ENCODE results near the gene MBD2.

The MBD2 gene

DNA sequence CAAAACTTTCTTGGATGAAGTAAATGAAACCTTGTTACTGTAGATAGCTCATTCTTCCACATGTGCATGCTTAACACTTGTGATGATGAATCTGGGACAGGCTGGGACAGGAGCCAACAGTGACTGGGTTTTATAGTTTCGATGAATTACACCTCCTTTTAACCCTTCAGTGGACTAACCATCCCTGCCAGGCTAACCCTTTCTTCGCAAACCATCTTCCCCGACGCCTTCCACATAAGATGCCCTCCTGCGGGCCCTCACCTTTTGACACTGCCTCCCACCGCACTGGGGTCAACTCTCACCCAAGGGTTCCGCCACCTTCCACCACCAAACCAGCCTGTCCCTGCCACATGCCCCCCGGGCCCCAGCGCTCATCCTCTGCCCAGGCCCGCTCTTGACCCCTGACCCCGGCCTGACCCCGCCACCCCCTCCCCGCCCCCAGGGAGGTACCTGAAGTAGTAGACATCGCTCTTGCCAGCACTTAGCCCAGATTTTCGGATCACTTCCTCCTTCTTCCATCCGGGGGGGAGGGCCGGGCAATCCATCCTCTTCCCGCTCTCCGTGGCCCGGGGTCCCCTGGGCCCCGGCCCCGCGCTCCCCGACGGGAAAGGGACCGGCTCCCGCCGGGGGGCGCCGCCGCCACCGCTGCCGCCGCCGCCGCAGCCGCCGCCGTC, 764 bp downstream of the MBD2 start (continued):
- TF ChIP-seq ZNF362 (tag by site-specific recombination; IDR thresholded peaks at IDR 0.05), result no peak
- TF ChIP-seq ZFP3 (tag by site-specific recombination; IDR thresholded peaks at IDR 0.05; ENCODE audit: low read depth), result 0 out of 2 replicates have a peak, but pooled peaks have one; percentile 21
- 0 out of 2 replicates have a peak, but pooled peaks have one; percentile 44 for TF ChIP-seq ZNF639 (tag by site-specific recombination; IDR thresholded peaks at IDR 0.05)
- TF ChIP-seq KLF16 (tag by site-specific recombination; IDR thresholded peaks at IDR 0.05), result peak; percentile 80
- peak; percentile 90 for TF ChIP-seq HIC1 (tag by site-specific recombination; IDR thresholded peaks at IDR 0.05)
- TF ChIP-seq ZNF324 (tag by site-specific recombination; IDR thresholded peaks at IDR 0.05), result peak; percentile 39; the same call in 1 of the 2 replicates
- TF ChIP-seq, protein P1, sequence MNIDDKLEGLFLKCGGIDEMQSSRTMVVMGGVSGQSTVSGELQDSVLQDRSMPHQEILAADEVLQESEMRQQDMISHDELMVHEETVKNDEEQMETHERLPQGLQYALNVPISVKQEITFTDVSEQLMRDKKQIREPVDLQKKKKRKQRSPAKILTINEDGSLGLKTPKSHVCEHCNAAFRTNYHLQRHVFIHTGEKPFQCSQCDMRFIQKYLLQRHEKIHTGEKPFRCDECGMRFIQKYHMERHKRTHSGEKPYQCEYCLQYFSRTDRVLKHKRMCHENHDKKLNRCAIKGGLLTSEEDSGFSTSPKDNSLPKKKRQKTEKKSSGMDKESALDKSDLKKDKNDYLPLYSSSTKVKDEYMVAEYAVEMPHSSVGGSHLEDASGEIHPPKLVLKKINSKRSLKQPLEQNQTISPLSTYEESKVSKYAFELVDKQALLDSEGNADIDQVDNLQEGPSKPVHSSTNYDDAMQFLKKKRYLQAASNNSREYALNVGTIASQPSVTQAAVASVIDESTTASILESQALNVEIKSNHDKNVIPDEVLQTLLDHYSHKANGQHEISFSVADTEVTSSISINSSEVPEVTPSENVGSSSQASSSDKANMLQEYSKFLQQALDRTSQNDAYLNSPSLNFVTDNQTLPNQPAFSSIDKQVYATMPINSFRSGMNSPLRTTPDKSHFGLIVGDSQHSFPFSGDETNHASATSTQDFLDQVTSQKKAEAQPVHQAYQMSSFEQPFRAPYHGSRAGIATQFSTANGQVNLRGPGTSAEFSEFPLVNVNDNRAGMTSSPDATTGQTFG (tag by site-specific recombination; IDR thresholded peaks at IDR 0.05; ENCODE audit: borderline replicate concordance), result no peak
- 0 out of 2 replicates have a peak, but pooled peaks have one; percentile 22 for TF ChIP-seq KLF1 (tag by site-specific recombination; IDR thresholded peaks at IDR 0.05)
- TF ChIP-seq, protein P2, sequence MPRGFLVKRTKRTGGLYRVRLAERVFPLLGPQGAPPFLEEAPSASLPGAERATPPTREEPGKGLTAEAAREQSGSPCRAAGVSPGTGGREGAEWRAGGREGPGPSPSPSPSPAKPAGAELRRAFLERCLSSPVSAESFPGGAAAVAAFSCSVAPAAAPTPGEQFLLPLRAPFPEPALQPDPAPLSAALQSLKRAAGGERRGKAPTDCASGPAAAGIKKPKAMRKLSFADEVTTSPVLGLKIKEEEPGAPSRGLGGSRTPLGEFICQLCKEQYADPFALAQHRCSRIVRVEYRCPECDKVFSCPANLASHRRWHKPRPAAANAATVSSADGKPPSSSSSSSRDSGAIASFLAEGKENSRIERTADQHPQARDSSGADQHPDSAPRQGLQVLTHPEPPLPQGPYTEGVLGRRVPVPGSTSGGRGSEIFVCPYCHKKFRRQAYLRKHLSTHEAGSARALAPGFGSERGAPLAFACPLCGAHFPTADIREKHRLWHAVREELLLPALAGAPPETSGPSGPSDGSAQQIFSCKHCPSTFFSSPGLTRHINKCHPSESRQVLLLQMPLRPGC (tag by site-specific recombination; IDR thresholded peaks at IDR 0.05), result 0 out of 2 replicates have a peak, but pooled peaks have one; percentile 28
- TF ChIP-seq ZNF37A (tag by site-specific recombination; IDR thresholded peaks at IDR 0.05), result no peak
- TF ChIP-seq ZEB2 (tag by site-specific recombination; IDR thresholded peaks at IDR 0.05), result peak; percentile 77
- 0 out of 2 replicates have a peak, but pooled peaks have one; percentile 40 for TF ChIP-seq GFI1B (tag by site-specific recombination; IDR thresholded peaks at IDR 0.05)
- 0 out of 2 replicates have a peak, but pooled peaks have one; percentile 10 for TF ChIP-seq ZIC2 (tag by site-specific recombination; IDR thresholded peaks at IDR 0.05)
- no peak for TF ChIP-seq ZNF530 (tag by site-specific recombination; IDR thresholded peaks at IDR 0.05; ENCODE audit: low read depth)
- TF ChIP-seq HOXD13 (CRISPR knock-in tag; IDR thresholded peaks at IDR 0.05; ENCODE audit: borderline replicate concordance), result no peak
- TF ChIP-seq, protein P3, sequence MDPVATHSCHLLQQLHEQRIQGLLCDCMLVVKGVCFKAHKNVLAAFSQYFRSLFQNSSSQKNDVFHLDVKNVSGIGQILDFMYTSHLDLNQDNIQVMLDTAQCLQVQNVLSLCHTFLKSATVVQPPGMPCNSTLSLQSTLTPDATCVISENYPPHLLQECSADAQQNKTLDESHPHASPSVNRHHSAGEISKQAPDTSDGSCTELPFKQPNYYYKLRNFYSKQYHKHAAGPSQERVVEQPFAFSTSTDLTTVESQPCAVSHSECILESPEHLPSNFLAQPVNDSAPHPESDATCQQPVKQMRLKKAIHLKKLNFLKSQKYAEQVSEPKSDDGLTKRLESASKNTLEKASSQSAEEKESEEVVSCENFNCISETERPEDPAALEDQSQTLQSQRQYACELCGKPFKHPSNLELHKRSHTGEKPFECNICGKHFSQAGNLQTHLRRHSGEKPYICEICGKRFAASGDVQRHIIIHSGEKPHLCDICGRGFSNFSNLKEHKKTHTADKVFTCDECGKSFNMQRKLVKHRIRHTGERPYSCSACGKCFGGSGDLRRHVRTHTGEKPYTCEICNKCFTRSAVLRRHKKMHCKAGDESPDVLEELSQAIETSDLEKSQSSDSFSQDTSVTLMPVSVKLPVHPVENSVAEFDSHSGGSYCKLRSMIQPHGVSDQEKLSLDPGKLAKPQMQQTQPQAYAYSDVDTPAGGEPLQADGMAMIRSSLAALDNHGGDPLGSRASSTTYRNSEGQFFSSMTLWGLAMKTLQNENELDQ (tag by site-specific recombination; IDR thresholded peaks at IDR 0.05; ENCODE audit: low read depth), result no peak
- 0 out of 2 replicates have a peak, but pooled peaks have one; percentile 25 for TF ChIP-seq ZNF76 (tag by site-specific recombination; IDR thresholded peaks at IDR 0.05; ENCODE audit: borderline replicate concordance, low read depth)
- TF ChIP-seq ZNF701 (tag by site-specific recombination; IDR thresholded peaks at IDR 0.05), result no peak
- TF ChIP-seq PRDM1 (tag by site-specific recombination; IDR thresholded peaks at IDR 0.05), result peak; percentile 70
- peak; percentile 84 for TF ChIP-seq ZXDB (tag by site-specific recombination; IDR thresholded peaks at IDR 0.05)
- TF ChIP-seq ZNF404 (tag by site-specific recombination; IDR thresholded peaks at IDR 0.05), result no peak
- peak; percentile 56 for TF ChIP-seq ZNF366 (tag by site-specific recombination; conservative IDR thresholded peaks at IDR 0.05)
- no peak for TF ChIP-seq ZNF341 (tag by site-specific recombination; IDR thresholded peaks at IDR 0.05; ENCODE audit: low read depth)
- TF ChIP-seq WT1 (tag by site-specific recombination; IDR thresholded peaks at IDR 0.05), result peak; percentile 36; the same call in 1 of the 2 replicates
- no peak for TF ChIP-seq ZBTB6 (tag by site-specific recombination; IDR thresholded peaks at IDR 0.05)
- no peak for TF ChIP-seq HOXA7 (CRISPR knock-in tag; IDR thresholded peaks at IDR 0.05; ENCODE audit: borderline replicate concordance)
- no peak for TF ChIP-seq ZNF580 (tag by site-specific recombination; IDR thresholded peaks at IDR 0.05)

All from HEK293 (cell line).